ENCODE measurements around the gene MRPS16. TPM values are rescaled to one million over a fixed set of nuclear protein-coding genes. Genes with fewer than 3 reads are reported as not detected.
A peak's percentile ranks its signal among the peaks of the same experiment; 100 is the strongest.

MRPS16 gene
- total and polyA plus RNA-seq, 2 of the 13 experiments (the other 11 are each of a cell fraction or from before 2014, with no cell fraction given) = 70.1 to 135 TPM

GRCh38 chr10:73246646-73247508, 5.6 kb downstream of the MRPS16 start, which contains the start of gene DNAJC9 (continued):
- TF ChIP-seq MXI1 (IDR thresholded peaks at IDR 0.05; ENCODE audit: borderline replicate concordance, low read depth, low read length) = peak; percentile 93; the same call in 1 of the 3 replicates
- no peak for TF ChIP-seq ZNF460 (CRISPR knock-in tag; IDR thresholded peaks at IDR 0.05; ENCODE audit: borderline replicate concordance)
- TF ChIP-seq CERS6 (CRISPR knock-in tag; IDR thresholded peaks at IDR 0.05) = no peak
- TF ChIP-seq FOXA1 (IDR thresholded peaks at IDR 0.05) = no peak
- TF ChIP-seq FOXA1 (CRISPR knock-in tag; IDR thresholded peaks at IDR 0.05) = no peak
- TF ChIP-seq ZNF10 (CRISPR knock-in tag; IDR thresholded peaks at IDR 0.05; ENCODE audit: borderline replicate concordance, low read depth) = no peak
- TF ChIP-seq REL (CRISPR knock-in tag; conservative IDR thresholded peaks at IDR 0.05) = peak; percentile 78; the same call in 1 of the 2 replicates
- no peak for TF ChIP-seq ZNF12 (CRISPR knock-in tag; IDR thresholded peaks at IDR 0.05)
- TF ChIP-seq RNF2 (conservative IDR thresholded peaks at IDR 0.05; ENCODE audit: low read depth) = peak; percentile 58; the same call in 1 of the 2 replicates
- 0 out of 2 replicates have a peak, but pooled peaks have one; percentile 42 for TF ChIP-seq RERE (CRISPR knock-in tag; IDR thresholded peaks at IDR 0.05; ENCODE audit: low read depth)
- peak; percentile 88 for TF ChIP-seq BORCS8-MEF2B (CRISPR knock-in tag; IDR thresholded peaks at IDR 0.05)
- 0 out of 2 replicates have a peak, but pooled peaks have one; percentile 39 for TF ChIP-seq RFXAP (CRISPR knock-in tag; IDR thresholded peaks at IDR 0.05; ENCODE audit: borderline replicate concordance)
- peak; percentile 26; the same call in 1 of the 2 replicates for TF ChIP-seq FOXP4 (CRISPR knock-in tag; IDR thresholded peaks at IDR 0.05)
- no peak for TF ChIP-seq RFX3 (CRISPR knock-in tag; IDR thresholded peaks at IDR 0.05)
- TF ChIP-seq ARNT2 (CRISPR knock-in tag; IDR thresholded peaks at IDR 0.05; ENCODE audit: low read depth) = peak; percentile 95
- peak; percentile 99 for TF ChIP-seq ZNF350 (CRISPR knock-in tag; IDR thresholded peaks at IDR 0.05; ENCODE audit: borderline replicate concordance, low read depth)
- no peak for TF ChIP-seq ZSCAN22 (CRISPR knock-in tag; IDR thresholded peaks at IDR 0.05)
- peak; percentile 95 for TF ChIP-seq ZFP36L1 (CRISPR knock-in tag; IDR thresholded peaks at IDR 0.05)
